ENCODE results near the gene GIGYF2.
A peak's percentile ranks its signal among the peaks of the same experiment; 100 is the strongest.

GIGYF2 gene

DNA sequence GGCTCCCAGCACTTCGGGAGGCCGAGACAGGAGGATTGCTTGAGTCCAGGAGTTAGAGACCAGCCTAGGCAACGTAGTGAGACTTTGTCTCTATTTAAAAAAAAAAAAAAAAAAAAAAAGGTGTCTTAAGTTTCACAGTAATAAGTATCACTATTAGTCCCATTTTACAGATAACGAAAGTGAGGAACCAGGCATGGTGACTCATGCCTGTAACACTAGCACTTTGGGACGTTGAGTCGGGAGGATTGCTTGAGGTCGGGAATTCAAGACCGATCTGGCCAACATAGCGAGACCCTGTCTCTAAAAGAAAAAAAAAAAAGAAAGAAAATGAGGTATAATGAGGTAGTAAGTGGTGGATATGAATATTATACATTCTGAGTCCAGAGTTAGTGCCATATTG lies 76.7 kb downstream of the GIGYF2 start:
- no peak overlapping the region for H3K27ac ChIP-seq
- TF ChIP-seq ZFX (IDR thresholded peaks at IDR 0.05; ENCODE audit: borderline replicate concordance) = no peak
- TF ChIP-seq, protein P1, sequence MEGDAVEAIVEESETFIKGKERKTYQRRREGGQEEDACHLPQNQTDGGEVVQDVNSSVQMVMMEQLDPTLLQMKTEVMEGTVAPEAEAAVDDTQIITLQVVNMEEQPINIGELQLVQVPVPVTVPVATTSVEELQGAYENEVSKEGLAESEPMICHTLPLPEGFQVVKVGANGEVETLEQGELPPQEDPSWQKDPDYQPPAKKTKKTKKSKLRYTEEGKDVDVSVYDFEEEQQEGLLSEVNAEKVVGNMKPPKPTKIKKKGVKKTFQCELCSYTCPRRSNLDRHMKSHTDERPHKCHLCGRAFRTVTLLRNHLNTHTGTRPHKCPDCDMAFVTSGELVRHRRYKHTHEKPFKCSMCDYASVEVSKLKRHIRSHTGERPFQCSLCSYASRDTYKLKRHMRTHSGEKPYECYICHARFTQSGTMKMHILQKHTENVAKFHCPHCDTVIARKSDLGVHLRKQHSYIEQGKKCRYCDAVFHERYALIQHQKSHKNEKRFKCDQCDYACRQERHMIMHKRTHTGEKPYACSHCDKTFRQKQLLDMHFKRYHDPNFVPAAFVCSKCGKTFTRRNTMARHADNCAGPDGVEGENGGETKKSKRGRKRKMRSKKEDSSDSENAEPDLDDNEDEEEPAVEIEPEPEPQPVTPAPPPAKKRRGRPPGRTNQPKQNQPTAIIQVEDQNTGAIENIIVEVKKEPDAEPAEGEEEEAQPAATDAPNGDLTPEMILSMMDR (IDR thresholded peaks at IDR 0.05) = no peak

GRCh38 chr2:232776435-232776834 lies 79.3 kb downstream of the GIGYF2 start, which contains the start of gene KCNJ13:
TSS of gene KCNJ13 (minus strand) at chr2:232776565. CDS start at chr2:232771362, 5,203 bp downstream.
- TF ChIP-seq, protein P1 (IDR thresholded peaks at IDR 0.05) = no peak
- no peak for TF ChIP-seq ZFX (IDR thresholded peaks at IDR 0.05; ENCODE audit: borderline replicate concordance)
- H3K27ac ChIP-seq = no peak within 1 kb of the TSS

GRCh38 chr2:232777276-232777675 lies 80.1 kb downstream of the GIGYF2 start:
- H3K27ac ChIP-seq = no peak overlapping the region
- TF ChIP-seq, protein P1 (IDR thresholded peaks at IDR 0.05) = no peak
- no peak for TF ChIP-seq ZFX (IDR thresholded peaks at IDR 0.05; ENCODE audit: borderline replicate concordance)

DNA sequence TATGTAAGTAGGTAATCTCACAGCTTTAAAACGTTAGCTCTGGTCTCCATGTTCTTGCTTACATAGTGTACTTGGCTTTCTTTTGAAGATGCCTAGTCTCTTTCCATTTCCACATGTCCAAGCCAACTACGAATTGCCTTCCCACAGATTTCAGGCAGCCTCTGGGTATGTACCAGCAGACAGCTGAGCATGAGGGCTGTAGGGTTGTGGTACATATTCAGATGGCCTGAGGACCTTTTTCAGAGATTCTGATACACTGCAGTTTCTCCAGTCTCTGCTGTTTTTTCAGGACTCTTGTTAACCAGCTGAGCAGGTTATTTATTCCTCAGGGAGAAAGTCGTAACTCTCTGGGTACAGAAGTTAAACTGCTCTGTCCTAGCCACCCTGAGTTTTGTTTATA lies 82.3 kb downstream of the GIGYF2 start:
- no peak overlapping the region for H3K27ac ChIP-seq
- TF ChIP-seq ZFX (IDR thresholded peaks at IDR 0.05; ENCODE audit: borderline replicate concordance) = no peak
- TF ChIP-seq, protein P1 (IDR thresholded peaks at IDR 0.05) = no peak

- no peak overlapping the region for H3K27ac ChIP-seq
- TF ChIP-seq, protein P1 (IDR thresholded peaks at IDR 0.05) = no peak
- no peak for TF ChIP-seq ZFX (IDR thresholded peaks at IDR 0.05; ENCODE audit: borderline replicate concordance)
These were observed 82.8 kb downstream of the GIGYF2 start for GRCh38 chr2:232779934-232780333.

DNA sequence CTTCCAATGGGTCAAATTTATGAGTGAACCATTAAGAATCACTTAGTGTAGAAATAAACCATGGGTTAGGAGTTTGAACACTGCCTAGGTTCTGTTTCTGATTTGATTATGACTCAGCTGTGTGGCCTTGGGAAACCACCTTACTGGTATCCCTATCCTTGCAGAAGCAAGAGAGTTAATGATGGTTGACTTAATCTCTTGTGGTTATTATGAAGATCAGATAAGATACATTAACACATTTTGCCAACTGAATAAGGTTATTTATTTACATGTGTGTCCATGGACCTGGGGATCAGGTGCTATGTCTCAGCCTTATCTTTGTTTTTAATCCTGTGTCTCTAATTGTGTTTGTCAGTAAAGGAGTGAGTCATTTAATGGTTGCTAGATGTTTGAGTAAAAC lies 84.6 kb downstream of the GIGYF2 start:
- TF ChIP-seq ZFX (IDR thresholded peaks at IDR 0.05; ENCODE audit: borderline replicate concordance) = no peak

GRCh38 chr2:232783278-232783677 lies 86.1 kb downstream of the GIGYF2 start:
- peak overlapping the region; percentile 54; the same call in 1 of the 2 replicates for H3K27ac ChIP-seq
- TF ChIP-seq ZFX (IDR thresholded peaks at IDR 0.05; ENCODE audit: borderline replicate concordance) = no peak
- TF ChIP-seq, protein P1 (IDR thresholded peaks at IDR 0.05) = no peak

More for the DNA sequence above, 84.6 kb downstream of the GIGYF2 start:
- H3K27ac ChIP-seq = peak overlapping the region; percentile 54

GRCh38 chr2:232787806-232788205 lies 90.7 kb downstream of the GIGYF2 start:
- no peak overlapping the region for H3K27ac ChIP-seq
- TF ChIP-seq ZFX (IDR thresholded peaks at IDR 0.05; ENCODE audit: borderline replicate concordance) = no peak
- TF ChIP-seq, protein P1 (IDR thresholded peaks at IDR 0.05) = no peak
